IMR-90 (cell line): ENCODE measurements around the gene PTPRN2. TPM values are rescaled to one million over a fixed set of nuclear protein-coding genes. Genes with fewer than 3 reads are reported as not detected.

Source experiments
- ATAC-seq: fragments of 200-7000 bp; cut with Tn5 transposase; 2 replicates; pipeline ENCODE4 v1.9.1; 2020; ENCODE audit warnings: low read depth, mild to moderate bottlenecking, moderate library complexity
- BruUV-seq: library from RNA; stranded (reverse); fragments of 400-500 nt; replicated peaks from 2 replicates; lab custom pipeline; 2021; lab: Mats Ljungman, UMichigan
- CTCF ChIA-PET: fragments of 300-600 bp; formaldehyde crosslinking; extraction: SDS; loops from one replicate; lab custom pipeline; 2021; ENCODE audit warnings: antibody characterized with exemption; lab: Yijun Ruan, JAX
- POLR2A ChIA-PET: fragments of 300-600 bp; sonication (Branson Sonifier 250); formaldehyde crosslinking; loops from one replicate; lab custom pipeline; 2022; ENCODE audit warnings: antibody characterized with exemption; ENCODE audit not compliant: unreplicated experiment; lab: Charles Lee
- DNase-seq: peaks from one replicate; pipeline ENCODE4 v3.0.0; 2013
- H2AFZ ChIP-seq: replicated peaks from 2 replicates; pipeline ENCODE3; 2013; ENCODE audit warnings: low read length, mild to moderate bottlenecking; ENCODE audit not compliant: poor library complexity
- H2AK5ac ChIP-seq: 2 replicates; pipeline ENCODE4 v1.6.1; 2013; ENCODE audit warnings: low read depth, low read length, inconsistent platforms
- H2AK9ac ChIP-seq: replicated peaks from 2 replicates; pipeline ENCODE3; 2013; ENCODE audit warnings: mild to moderate bottlenecking, low read depth, low read length, moderate library complexity; ENCODE audit not compliant: poor library complexity
- H2BK120ac ChIP-seq: 2 replicates; pipeline ENCODE4 v1.6.1; 2013; ENCODE audit warnings: low read depth, low read length, inconsistent platforms
- H2BK15ac ChIP-seq: 3 replicates; pipeline ENCODE4 v1.6.1; 2013; ENCODE audit warnings: low read depth, low read length, inconsistent platforms
- H2BK20ac ChIP-seq: 2 replicates; pipeline ENCODE4 v1.6.1; 2013; ENCODE audit warnings: low read depth, mild to moderate bottlenecking, inconsistent platforms, low read length, moderate library complexity
- H2BK5ac ChIP-seq: 2 replicates; pipeline ENCODE4 v1.6.1; 2013; ENCODE audit warnings: mild to moderate bottlenecking, low read depth, low read length, inconsistent platforms; ENCODE audit not compliant: poor library complexity, severe bottlenecking
- H3K14ac ChIP-seq: replicated peaks from 2 replicates; pipeline ENCODE4 v1.6.1; 2013; ENCODE audit warnings: low read depth, low read length, inconsistent platforms
- H3K18ac ChIP-seq: 2 replicates; pipeline ENCODE4 v1.6.1; 2013; ENCODE audit warnings: low read depth, low read length, control low read depth
- H3K23ac ChIP-seq: 2 replicates; pipeline ENCODE4 v1.6.1; 2013; ENCODE audit warnings: low read depth, low read length, inconsistent platforms
- H3K27ac ChIP-seq: 2 replicates; pipeline ENCODE4 v1.5.1; 2013; ENCODE audit warnings: mild to moderate bottlenecking, control low read depth, low read length; ENCODE audit not compliant: insufficient read depth
- H3K27me3 ChIP-seq: 2 replicates; pipeline ENCODE4 v1.6.1; 2013; ENCODE audit warnings: low read length; ENCODE audit not compliant: control insufficient read depth, insufficient read depth
- H3K36me3 ChIP-seq: 2 replicates; pipeline ENCODE4 v1.6.1; 2013; ENCODE audit warnings: low read length, mixed read lengths; ENCODE audit not compliant: control insufficient read depth, insufficient read depth
- H3K4ac ChIP-seq: 2 replicates; pipeline ENCODE4 v1.6.1; 2013; ENCODE audit warnings: low read depth, low read length, inconsistent platforms
- H3K4me1 ChIP-seq: 2 replicates; pipeline ENCODE4 v1.6.1; 2013; ENCODE audit warnings: low read length, mixed read lengths; ENCODE audit not compliant: control insufficient read depth, insufficient read depth
- H3K4me2 ChIP-seq: 2 replicates; pipeline ENCODE4 v1.6.1; 2013; ENCODE audit warnings: low read depth, mild to moderate bottlenecking, control low read depth, low read length, moderate library complexity
- H3K4me3 ChIP-seq: 2 replicates; pipeline ENCODE4 v1.5.1; 2013; ENCODE audit warnings: low read depth, mild to moderate bottlenecking, control low read depth, low read length, moderate library complexity; ENCODE audit not compliant: insufficient read depth
- H3K56ac ChIP-seq: 2 replicates; pipeline ENCODE4 v1.6.1; 2013; ENCODE audit warnings: low read length, inconsistent platforms; ENCODE audit not compliant: insufficient read depth; ENCODE audit errors: extremely low read depth
- H3K79me1 ChIP-seq, 2 experiments: 2 replicates each; pipeline ENCODE4 v1.6.1; 2013; ENCODE audit warnings: low read length in 2 of 2, inconsistent platforms in 1 of 2, low read depth in 1 of 2
- H3K9ac ChIP-seq: 2 replicates; pipeline ENCODE4 v1.6.1; 2013; ENCODE audit warnings: low read depth, low read length, control low read depth
- H3K9me1 ChIP-seq: 2 replicates; pipeline ENCODE4 v1.6.1; 2013; ENCODE audit warnings: low read length, inconsistent platforms; ENCODE audit not compliant: insufficient read depth
- H3K9me3 ChIP-seq: 2 replicates; pipeline ENCODE4 v1.6.1; 2013; ENCODE audit warnings: low read length; ENCODE audit not compliant: control insufficient read depth, insufficient read depth
- H4K20me1 ChIP-seq: 2 replicates; pipeline ENCODE4 v1.6.1; 2013; ENCODE audit warnings: low read length, inconsistent platforms; ENCODE audit not compliant: insufficient read depth
- H4K5ac ChIP-seq: 2 replicates; pipeline ENCODE4 v1.6.1; 2013; ENCODE audit warnings: mild to moderate bottlenecking, low read depth, low read length, control low read depth
- H4K8ac ChIP-seq, 2 experiments: 2 replicates each; pipeline ENCODE4 v1.6.1; 2013; ENCODE audit warnings: low read depth in 2 of 2, low read length in 2 of 2, control low read depth in 1 of 2, inconsistent platforms in 1 of 2
- H4K91ac ChIP-seq: 2 replicates; pipeline ENCODE4 v1.6.1; 2013; ENCODE audit warnings: low read depth, low read length, inconsistent platforms; ENCODE audit not compliant: insufficient read depth
- BHLHE40 ChIP-seq: fragments of 150-350 bp; IDR thresholded peaks from 2 replicates; pipeline ENCODE4 v1.6.1; 2016; ENCODE audit warnings: mild to moderate bottlenecking, low read depth, low read length
- CEBPB ChIP-seq: IDR thresholded peaks from 2 replicates; pipeline ENCODE4 v1.6.1; 2012; ENCODE audit warnings: low read depth, low read length, improper control_type of control experiment
- CHD1 ChIP-seq: IDR thresholded peaks from 2 replicates; pipeline ENCODE4 v1.6.1; 2012; ENCODE audit warnings: low read depth, low read length, improper control_type of control experiment
- ELK1 ChIP-seq: fragments of 150-350 bp; IDR thresholded peaks from 2 replicates; pipeline ENCODE4 v1.6.1; 2016; ENCODE audit warnings: low read depth, mild to moderate bottlenecking, low read length, moderate library complexity, borderline replicate concordance
- FOS ChIP-seq: fragments of 150-350 bp; IDR thresholded peaks from 2 replicates; pipeline ENCODE4 v1.6.1; 2016; ENCODE audit warnings: low read depth, low read length
- MAFK ChIP-seq: IDR thresholded peaks from 2 replicates; pipeline ENCODE4 v1.6.1; 2012; ENCODE audit warnings: low read depth, low read length, improper control_type of control experiment
- MAZ ChIP-seq: IDR thresholded peaks from 2 replicates; pipeline ENCODE4 v1.6.1; 2012; ENCODE audit warnings: low read depth, mild to moderate bottlenecking, low read length, improper control_type of control experiment, moderate library complexity, borderline replicate concordance
- MXI1 ChIP-seq: IDR thresholded peaks from 2 replicates; pipeline ENCODE4 v1.6.1; 2012; ENCODE audit warnings: low read depth, mild to moderate bottlenecking, low read length, moderate library complexity, borderline replicate concordance
- NFE2L2 ChIP-seq: fragments of 150-350 bp; IDR thresholded peaks from 2 replicates; pipeline ENCODE4 v1.6.1; 2016; ENCODE audit warnings: low read depth, mild to moderate bottlenecking, low read length
- POLR2A ChIP-seq: IDR thresholded peaks from 2 replicates; pipeline ENCODE4 v1.6.1; 2012; ENCODE audit warnings: mild to moderate bottlenecking, low read depth, low read length
- RAD21 ChIP-seq: IDR thresholded peaks from 2 replicates; pipeline ENCODE4 v1.6.1; 2012; ENCODE audit warnings: low read length, improper control_type of control experiment
- RCOR1 ChIP-seq: IDR thresholded peaks from 2 replicates; pipeline ENCODE4 v1.6.1; 2012; ENCODE audit warnings: mild to moderate bottlenecking, low read length, improper control_type of control experiment; ENCODE audit not compliant: insufficient replicate concordance
- RFX5 ChIP-seq: IDR thresholded peaks from 2 replicates; pipeline ENCODE4 v1.8.0; 2012; ENCODE audit warnings: low read depth, mild to moderate bottlenecking, low read length, moderate library complexity
- SMC3 ChIP-seq: fragments of 150-350 bp; IDR thresholded peaks from 2 replicates; pipeline ENCODE4 v1.6.1; 2016; ENCODE audit warnings: low read depth, mild to moderate bottlenecking, antibody characterized with exemption, low read length, moderate library complexity
- WGBS, 2 experiments: methylation state at CpG; one replicate each; pipeline versions ENCODE4 v1.1.5 to v1.1.7; 2013; ENCODE audit warnings: missing lambda C conversion rate in 2 of 2; ENCODE audit not compliant: insufficient read length in 1 of 2; ENCODE audit errors: extremely low coverage in 2 of 2; 5-methylcytosine and 5-hydroxymethylcytosine counted together
- dilution Hi-C: fragments of 300-500 bp; cut with HindIII; formaldehyde crosslinking; loops from one replicate; pipeline ENCODE4 v1.14.3; 2018; ENCODE audit warnings: low sequenced_read_pairs; ENCODE audit not compliant: unreplicated experiment
- in situ Hi-C: fragments of 300-500 bp; cut with MboI; formaldehyde crosslinking; loops from 3 replicates; pipeline ENCODE4 v1.14.3; 2019; ENCODE audit warnings: low sequenced_read_pairs, inconsistent platforms, mixed read lengths
- intact Hi-C: fragments of 100-400 bp; cut with micrococcal nuclease; formaldehyde crosslinking; loops from 2 replicates; pipeline ENCODE4 v1.10.0; 2022
- polyA plus RNA-seq, 3 experiments: library from polyadenylated mRNA; depleted of rRNA; stranded (reverse); fragments of >200 nt; gene quantifications; 2 replicates each; pipeline ENCODE4 v1.2.3, GENCODE V29; 2012; ENCODE audit warnings: low replicate concordance in 1 of 3
- total RNA-seq: library from RNA; depleted of rRNA; stranded (reverse); fragments of >200 nt; gene quantifications from 2 replicates; pipeline ENCODE4 v1.2.3, GENCODE V29; 2012
- TF ChIP-seq, protein P1 (sequence below): fragments of 150-350 bp; IDR thresholded peaks from 2 replicates; pipeline ENCODE4 v1.6.1; 2017; ENCODE audit warnings: mild to moderate bottlenecking, antibody characterized with exemption, low read length, low read depth
- TF ChIP-seq, protein P2 (sequence below): conservative IDR thresholded peaks from 2 replicates; pipeline ENCODE4 v1.5.1; 2012; ENCODE audit warnings: mild to moderate bottlenecking, low read depth, low read length, improper control_type of control experiment

PTPRN2 gene
- total and polyA plus RNA-seq, 2 of the 4 experiments (the other 2 are of a cell fraction), result 0.03 TPM; not detected in 1

DNA sequence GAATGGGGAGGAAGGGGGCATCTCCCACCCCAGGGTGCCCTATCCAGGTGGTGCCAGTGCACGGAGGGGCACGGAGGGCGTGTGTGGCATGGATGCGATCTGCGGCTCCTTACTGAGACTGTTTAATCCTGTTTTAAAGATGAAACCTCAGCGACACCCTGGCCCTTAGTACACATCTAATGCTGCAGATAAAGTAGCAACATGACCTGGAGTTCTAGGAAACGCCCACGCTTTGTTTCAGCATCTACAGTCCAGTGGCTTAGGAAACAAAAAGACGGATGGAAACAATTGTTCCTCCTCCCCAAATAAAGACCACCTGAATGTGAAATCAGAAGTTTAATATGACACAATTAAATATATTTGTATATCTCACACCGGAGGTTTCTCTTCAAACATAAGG, 1048.9 kb downstream of the PTPRN2 start:
- H3K79me1 ChIP-seq, result no peaks in the 10 kb centered on the region
- no peak for ATAC-seq
- no peaks in the 10 kb centered on the region for H4K20me1 ChIP-seq
- no peak for DNase-seq
- H2BK20ac ChIP-seq, result no peak overlapping the region
- H4K91ac ChIP-seq, result no peak overlapping the region
- no peak overlapping the region for H3K18ac ChIP-seq
- no peaks in the 10 kb centered on the region for H3K27me3 ChIP-seq
- TF ChIP-seq, protein P1, sequence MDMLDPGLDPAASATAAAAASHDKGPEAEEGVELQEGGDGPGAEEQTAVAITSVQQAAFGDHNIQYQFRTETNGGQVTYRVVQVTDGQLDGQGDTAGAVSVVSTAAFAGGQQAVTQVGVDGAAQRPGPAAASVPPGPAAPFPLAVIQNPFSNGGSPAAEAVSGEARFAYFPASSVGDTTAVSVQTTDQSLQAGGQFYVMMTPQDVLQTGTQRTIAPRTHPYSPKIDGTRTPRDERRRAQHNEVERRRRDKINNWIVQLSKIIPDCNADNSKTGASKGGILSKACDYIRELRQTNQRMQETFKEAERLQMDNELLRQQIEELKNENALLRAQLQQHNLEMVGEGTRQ, result no peak
- TF ChIP-seq MXI1 (no peak), ELK1 (no peak), CHD1 (no peak), CEBPB (no peak), BHLHE40 (no peak), RAD21 (no peak), POLR2A (no peak), RFX5 (no peak), FOS (no peak), MAZ (no peak), MAFK (no peak), NFE2L2 (no peak), SMC3 (no peak), RCOR1 (no peak)
- TF ChIP-seq, protein P2, sequence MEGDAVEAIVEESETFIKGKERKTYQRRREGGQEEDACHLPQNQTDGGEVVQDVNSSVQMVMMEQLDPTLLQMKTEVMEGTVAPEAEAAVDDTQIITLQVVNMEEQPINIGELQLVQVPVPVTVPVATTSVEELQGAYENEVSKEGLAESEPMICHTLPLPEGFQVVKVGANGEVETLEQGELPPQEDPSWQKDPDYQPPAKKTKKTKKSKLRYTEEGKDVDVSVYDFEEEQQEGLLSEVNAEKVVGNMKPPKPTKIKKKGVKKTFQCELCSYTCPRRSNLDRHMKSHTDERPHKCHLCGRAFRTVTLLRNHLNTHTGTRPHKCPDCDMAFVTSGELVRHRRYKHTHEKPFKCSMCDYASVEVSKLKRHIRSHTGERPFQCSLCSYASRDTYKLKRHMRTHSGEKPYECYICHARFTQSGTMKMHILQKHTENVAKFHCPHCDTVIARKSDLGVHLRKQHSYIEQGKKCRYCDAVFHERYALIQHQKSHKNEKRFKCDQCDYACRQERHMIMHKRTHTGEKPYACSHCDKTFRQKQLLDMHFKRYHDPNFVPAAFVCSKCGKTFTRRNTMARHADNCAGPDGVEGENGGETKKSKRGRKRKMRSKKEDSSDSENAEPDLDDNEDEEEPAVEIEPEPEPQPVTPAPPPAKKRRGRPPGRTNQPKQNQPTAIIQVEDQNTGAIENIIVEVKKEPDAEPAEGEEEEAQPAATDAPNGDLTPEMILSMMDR, result no peak
- H3K9me3 ChIP-seq, result peaks cover 47% of the 10 kb centered on the region
- no peak overlapping the region for H3K27ac ChIP-seq
- H4K5ac ChIP-seq, result no peak overlapping the region
- no peak overlapping the region for H3K23ac ChIP-seq
- no peak overlapping the region for H2BK15ac ChIP-seq
- no peak overlapping the region for H2BK120ac ChIP-seq
- ChIA-PET CTCF (no interaction called here), POLR2A (no interaction called here)
- no peaks in the 10 kb centered on the region for H3K9me1 ChIP-seq
- intact Hi-C loops, result no loop called here
- H3K9ac ChIP-seq, result no peak overlapping the region
- no peak overlapping the region for H3K4ac ChIP-seq
- no peaks in the 10 kb centered on the region for H3K4me1 ChIP-seq
- no TSS peak for BruUV-seq
- WGBS, 2 experiments, result 17% methylated on average over 1 of the region's 10 CpGs; no CpG with 5 or more reads in 1 of the 2 experiments
- dilution Hi-C loops, result no loop called here
- no peak overlapping the region for H2BK5ac ChIP-seq
- H3K4me2 ChIP-seq, result no peak overlapping the region
- H3K36me3 ChIP-seq, result no peaks in the 10 kb centered on the region
- no peak overlapping the region for H2AK5ac ChIP-seq
- no peak overlapping the region for H3K14ac ChIP-seq
- H4K8ac ChIP-seq, result no peak overlapping the region
- H2AK9ac ChIP-seq, result no peak overlapping the region
- in situ Hi-C loops, result no loop called here
- H3K4me3 ChIP-seq, result no peak overlapping the region
- H2AFZ ChIP-seq, result no peak overlapping the region
- H3K56ac ChIP-seq, result no peak overlapping the region
